ENCODE measurements around the gene SNRNP27.

Gene SNRNP27

GRCh38 chr2:69917852-69918251 is 24.1 kb downstream of the SNRNP27 start:
- DNase-seq = no peak

- DNase-seq = no peak
These were observed 24.6 kb downstream of the SNRNP27 start for GRCh38 chr2:69918401-69918800.

DNA sequence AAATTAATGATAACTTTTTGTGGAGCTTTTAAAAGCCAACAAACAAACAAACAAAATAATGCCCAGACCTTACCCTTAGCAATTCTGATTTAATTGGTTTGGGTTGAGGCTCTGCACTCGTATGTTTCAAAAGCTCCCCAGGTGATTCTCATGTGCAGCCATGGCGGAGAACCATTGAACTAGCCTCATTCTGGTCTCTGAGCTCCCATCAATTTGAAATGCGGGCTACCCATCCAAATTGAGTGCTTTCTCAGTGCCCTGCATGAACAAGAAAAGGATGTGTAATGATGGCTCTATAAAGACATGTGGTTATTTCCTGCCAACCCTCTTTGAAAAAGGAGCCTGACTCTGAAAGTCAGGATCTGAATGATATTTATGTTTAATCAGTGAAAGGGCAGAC is 29.4 kb downstream of the SNRNP27 start:
- DNase-seq = no peak

DNA sequence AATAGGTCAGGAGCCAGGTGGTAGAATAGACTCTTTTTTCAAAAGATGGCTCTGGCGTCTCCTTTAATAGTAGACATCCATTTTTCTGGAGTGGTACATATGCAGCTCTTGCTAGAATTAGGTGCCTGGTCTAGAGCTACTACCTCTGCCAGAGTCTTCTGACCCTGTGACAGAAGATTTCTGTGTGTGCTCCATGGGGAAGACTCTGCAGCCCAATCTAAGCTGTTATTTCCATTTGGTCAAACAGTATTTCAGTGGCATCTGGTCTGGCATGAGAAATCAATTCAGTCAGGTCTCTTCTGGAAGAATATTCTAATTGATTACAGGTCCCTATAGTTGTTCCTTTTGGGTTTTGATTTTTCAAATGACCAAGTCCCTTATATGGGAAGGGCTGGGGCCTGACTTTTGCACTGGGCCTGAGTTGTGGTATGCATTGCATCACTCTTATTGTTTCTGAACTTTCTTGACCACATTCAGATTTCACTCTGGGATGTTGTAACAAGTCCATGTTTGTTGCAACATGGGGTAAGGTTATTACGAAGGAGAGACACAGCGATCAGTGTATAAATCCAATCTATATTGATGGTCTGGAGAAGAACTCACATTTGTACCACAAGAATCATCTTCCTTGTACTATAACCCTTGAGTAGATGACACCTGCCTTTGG is 33.2 kb downstream of the SNRNP27 start:
- no peak for DNase-seq

- no peak for DNase-seq
These were observed 38.3 kb downstream of the SNRNP27 start for GRCh38 chr2:69931832-69932595.

GRCh38 chr2:69932596-69932922 is 38.8 kb downstream of the SNRNP27 start:
- no peak for DNase-seq

- DNase-seq = no peak
These were observed 39.6 kb downstream of the SNRNP27 start for GRCh38 chr2:69933254-69933828.

DNA sequence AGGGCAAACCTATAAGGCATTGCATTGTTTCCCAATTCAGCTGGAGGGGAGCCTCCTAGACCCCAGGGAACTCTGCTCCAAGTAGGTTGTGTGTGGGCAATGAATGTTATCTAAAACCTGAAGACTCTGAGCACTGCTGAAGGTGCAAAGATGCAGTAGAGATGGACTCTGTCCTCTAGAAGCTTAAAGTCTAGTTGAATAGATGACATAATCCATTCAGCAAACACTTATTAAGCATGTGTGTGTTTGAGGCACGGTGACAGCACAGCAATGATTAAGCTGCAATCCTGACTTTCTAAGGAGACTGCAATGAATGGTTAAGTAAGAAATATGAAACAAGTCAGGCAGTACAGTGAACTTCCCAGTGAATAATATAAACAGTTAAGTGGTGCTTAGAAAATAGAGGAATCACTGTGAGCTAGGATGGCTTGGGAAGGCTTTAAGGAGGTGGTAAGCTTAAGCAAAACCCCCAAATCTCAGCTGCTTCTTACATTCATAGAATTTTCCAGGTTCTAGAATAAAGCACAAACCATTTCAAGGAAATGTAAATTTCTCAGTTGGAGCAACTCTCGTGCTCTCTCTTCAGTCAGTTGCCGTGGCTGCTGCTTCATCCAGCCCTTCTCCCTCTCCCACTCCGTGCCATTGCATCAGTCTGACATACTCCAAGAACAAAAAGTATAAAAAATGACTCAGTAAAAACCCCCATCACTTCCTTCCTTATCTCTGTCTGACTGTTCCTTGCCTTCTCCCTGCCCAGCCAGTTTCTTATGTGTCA is 40.3 kb downstream of the SNRNP27 start:
- no peak for DNase-seq

- no peak for DNase-seq
These were observed 40.8 kb downstream of the SNRNP27 start for GRCh38 chr2:69934614-69934908.

GRCh38 chr2:69935011-69935410 is 41.3 kb downstream of the SNRNP27 start:
- DNase-seq = no peak

DNA sequence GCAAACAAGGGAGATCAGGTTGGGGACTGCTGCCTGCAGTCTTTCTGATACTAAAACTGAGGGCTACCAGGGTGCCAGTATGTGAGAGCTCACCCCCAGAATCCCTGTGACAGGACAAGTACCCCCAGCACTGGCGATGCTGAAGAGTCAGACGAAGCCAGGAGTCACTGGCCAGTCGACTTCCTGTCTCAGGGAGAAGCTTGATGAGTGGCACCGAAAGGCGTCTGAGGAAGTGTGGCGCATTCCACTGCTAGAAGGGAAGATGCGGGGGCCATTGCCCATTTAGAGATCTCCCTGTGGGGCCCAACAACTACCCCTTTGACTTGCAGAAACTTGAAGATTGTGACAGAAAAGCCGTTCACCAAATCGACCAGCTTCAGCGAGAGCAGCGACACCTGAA is 43.1 kb downstream of the SNRNP27 start:
- no peak for DNase-seq

DNA sequence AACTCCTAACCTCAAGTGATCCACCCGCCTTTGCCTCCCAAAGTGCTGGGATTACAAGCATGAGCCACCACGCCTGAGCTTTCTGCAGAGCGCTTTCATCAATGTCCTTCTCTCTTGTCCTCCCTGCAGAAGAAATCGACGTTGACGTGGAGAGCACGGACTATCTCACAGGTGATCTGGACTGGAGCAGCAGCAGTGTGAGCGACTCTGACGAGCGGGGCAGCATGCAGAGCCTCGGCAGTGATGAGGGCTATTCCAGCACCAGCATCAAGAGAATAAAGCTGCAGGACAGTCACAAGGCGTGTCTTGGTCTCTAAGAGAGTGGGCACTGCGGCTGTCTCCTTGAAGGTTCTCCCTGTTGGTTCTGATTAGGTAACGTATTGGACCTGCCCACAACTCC is 44.2 kb downstream of the SNRNP27 start:
- no peak for DNase-seq

- no peak for DNase-seq
These were observed 46.0 kb downstream of the SNRNP27 start for GRCh38 chr2:69939722-69940121.

DNA sequence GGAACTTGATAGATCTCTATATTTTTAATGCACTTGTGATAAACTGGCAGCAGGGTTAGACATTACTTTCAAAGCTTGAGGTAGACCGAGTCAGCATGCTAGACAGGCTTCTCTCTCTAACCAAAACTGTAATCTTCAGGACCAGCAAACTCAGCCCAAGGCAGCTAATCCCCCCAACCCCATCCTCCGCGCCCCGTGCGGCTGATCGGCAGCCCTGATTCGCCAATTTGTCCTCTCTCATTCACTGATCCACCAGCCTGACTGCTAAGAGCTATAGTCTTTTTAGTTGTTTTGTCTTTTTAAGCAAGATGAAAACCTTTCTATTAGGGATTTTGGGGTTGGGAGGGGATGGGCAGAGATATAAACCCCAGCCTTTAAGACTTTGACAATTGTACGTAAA is 46.9 kb downstream of the SNRNP27 start:
- DNase-seq = no peak

- no peak for DNase-seq
These were observed 49.5 kb downstream of the SNRNP27 start for GRCh38 chr2:69943000-69943842.

GRCh38 chr2:69943843-69944525 is 50.2 kb downstream of the SNRNP27 start:
- no peak for DNase-seq

GRCh38 chr2:69944756-69945155 is 51.0 kb downstream of the SNRNP27 start:
- DNase-seq = no peak

DNA sequence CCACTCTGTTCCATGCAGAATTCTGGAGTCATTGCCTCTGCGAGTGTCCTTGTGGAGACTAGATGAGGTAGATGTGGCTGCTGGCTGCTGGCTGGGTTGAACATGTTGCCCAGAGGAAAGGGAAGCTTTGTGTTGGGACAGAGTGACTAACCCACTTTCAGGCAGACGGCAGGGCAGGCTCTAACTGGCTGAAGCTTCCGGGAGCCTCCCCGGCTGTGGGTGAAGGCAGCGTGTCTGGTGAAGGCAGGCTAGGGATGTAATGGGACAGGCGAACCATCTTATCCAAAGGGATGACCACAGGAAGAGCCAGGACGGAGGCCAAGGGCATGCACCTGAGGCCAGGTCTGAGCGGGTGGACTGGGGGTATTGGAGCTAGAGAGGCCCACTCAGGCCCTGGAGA is 51.7 kb downstream of the SNRNP27 start:
- peak; percentile 22 for DNase-seq

GRCh38 chr2:69945941-69946340 is 52.2 kb downstream of the SNRNP27 start:
- no peak for DNase-seq

DNA sequence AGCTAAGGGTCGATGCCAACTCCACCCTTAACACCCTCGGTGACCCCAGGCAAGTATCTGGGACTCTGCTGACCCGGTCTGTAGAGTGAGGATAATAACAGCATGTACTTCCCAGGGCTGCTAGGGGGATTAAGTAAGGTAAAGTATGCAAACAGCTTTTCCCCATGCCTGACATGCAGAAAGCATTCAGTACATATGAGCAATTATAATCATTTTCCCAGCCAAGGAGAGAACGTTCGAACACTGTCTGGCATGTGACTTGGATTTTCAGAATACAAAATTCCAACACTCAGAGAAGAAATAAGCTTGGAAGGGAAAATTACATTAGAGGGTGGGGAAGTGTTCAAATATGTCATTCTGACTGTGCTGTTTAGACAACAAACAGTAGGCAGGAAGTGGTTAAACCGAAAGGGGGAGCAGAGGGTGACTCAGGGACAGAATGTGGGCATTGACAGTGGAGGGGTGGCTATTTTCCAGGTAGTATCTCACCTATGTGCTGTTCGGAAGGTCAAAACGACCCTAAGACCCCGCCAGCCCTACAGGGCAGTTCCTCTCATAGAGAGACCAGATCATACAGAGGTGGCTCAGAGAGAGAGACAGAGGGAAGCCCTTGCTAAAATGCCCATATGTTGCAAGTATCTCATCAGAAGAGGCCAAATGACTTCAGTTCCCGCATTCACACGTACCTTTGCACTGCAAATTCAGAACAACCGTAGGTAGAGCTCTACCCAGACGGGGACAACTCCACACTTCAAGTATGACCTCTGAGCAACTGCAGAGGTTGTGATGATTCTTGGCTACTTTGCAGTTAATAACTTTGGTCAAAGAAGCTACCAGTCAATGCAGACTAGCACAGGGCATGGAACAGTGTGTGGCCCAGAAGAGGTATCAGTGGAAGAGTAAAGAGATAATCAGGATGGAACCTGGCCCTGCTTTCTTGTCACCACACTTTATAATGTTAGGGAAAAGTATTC is 52.9 kb downstream of the SNRNP27 start:
- peak; percentile 39 for DNase-seq

DNA sequence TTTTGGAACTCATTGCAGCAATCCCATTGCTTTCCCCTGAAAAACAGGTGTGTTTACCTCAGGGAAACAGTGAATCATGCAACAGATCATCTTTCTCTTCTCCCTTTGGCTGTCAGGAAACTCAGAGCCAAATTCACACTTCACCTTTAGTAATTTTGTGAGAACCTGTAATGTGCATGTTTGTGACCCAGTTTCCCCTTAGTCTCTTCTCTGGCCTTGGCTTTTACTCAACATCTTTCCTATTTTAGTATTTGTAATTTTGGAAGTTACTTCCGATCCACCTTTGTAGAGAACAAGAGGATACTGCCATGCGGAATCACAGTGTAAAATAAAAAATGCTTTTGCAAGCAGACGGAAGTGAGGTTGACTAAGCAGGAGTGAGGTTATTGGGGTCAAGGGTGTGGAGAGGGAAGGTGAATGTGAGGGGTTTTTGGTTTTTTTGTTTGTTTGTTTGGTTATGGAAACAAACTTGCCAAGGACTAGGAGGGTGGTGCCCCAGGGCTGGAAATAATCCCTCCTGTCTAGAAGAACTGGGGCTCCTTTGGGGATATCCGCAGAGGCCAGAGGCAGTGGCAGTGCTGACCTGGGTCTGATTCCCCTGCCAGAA is 53.7 kb downstream of the SNRNP27 start:
- no peak for DNase-seq

Data from SIG-M5 (cell line).